IgD-negative memory B cell (primary cell): ENCODE results near the gene TBR1. TPM values are rescaled to one million over a fixed set of nuclear protein-coding genes. Genes with fewer than 3 reads are reported as not detected.

Experiments used
- H3K27ac Mint-ChIP-seq, 3 donors: one replicate each; pipeline ENCODE4 v1.8.0; 2020 to 2022; ENCODE audit warnings: mild to moderate bottlenecking in 3 of 3, mixed read lengths in 3 of 3, moderate library complexity in 1 of 3
- H3K27me3 Mint-ChIP-seq: one replicate; pipeline ENCODE4 v1.8.0; 2021; ENCODE audit warnings: mixed read lengths
- H3K36me3 Mint-ChIP-seq: one replicate; pipeline ENCODE4 v1.8.0; 2020; ENCODE audit warnings: mild to moderate bottlenecking, mixed read lengths
- H3K4me1 Mint-ChIP-seq, 3 donors: one replicate each; pipeline ENCODE4 v1.8.0; 2020 to 2022; ENCODE audit warnings: mixed read lengths in 3 of 3, mild to moderate bottlenecking in 1 of 3
- H3K4me3 Mint-ChIP-seq, 4 donors: one replicate each; pipeline ENCODE4 v1.8.0; 2020 to 2022; ENCODE audit warnings: mild to moderate bottlenecking in 4 of 4, mixed read lengths in 4 of 4, moderate library complexity in 3 of 4
- H3K9me3 Mint-ChIP-seq, 3 donors: one replicate each; pipeline ENCODE4 v1.8.0; 2020 to 2021; ENCODE audit warnings: mixed read lengths in 3 of 3, mild to moderate bottlenecking in 1 of 3
- polyA plus RNA-seq: library from polyadenylated mRNA; unstranded; fragments of 300-500 nt; fragmentation: Illumina TruSeq; gene quantifications from one replicate; pipeline ENCODE4 v1.2.3, GENCODE V29; 2021

Gene TBR1
- polyA plus RNA-seq, 1 donor from 2014 or later, result not detected

GRCh38 chr2:161432107-161432506 lies 16.0 kb downstream of the TBR1 start:
- peaks cover 0 to 4% (median 0%) of the 10 kb centered on the region in 3 donors for H3K9me3 Mint-ChIP-seq
- peaks cover 0 to 9% (median 5%) of the 10 kb centered on the region in 3 donors for H3K4me1 Mint-ChIP-seq
- H3K36me3 Mint-ChIP-seq, result peaks cover 4% of the 10 kb centered on the region
- peaks cover 33% of the 10 kb centered on the region for H3K27me3 Mint-ChIP-seq
- no peak overlapping the region for H3K4me3 Mint-ChIP-seq
- H3K27ac Mint-ChIP-seq, result no peak overlapping the region

DNA sequence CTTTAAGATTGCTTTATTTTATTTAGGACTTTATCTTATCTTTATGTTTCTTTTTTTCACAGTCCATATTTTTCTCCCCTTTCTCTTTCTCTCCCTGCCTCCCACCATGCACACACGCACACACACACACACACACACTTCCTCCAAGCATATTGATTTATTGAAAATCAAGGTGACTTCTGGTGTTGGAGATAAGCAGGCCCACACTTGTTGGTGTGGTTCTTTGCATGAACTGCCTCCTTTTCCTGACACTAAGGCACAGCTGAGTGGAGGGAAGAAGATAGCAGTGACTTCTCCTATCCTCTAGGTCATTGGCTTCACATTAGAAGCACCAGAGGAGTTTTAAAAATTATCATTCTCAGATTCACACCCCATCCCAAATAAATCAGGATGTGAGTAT lies 18.0 kb downstream of the TBR1 start:
- Mint-ChIP-seq H3K36me3 (no peaks in the 10 kb centered on the region), H3K9me3 (peaks cover 0 to 4% (median 0%) of the 10 kb centered on the region in 3 donors), H3K4me3 (no peak overlapping the region), H3K4me1 (no peaks in the 10 kb centered on the region), H3K27me3 (peaks cover 24% of the 10 kb centered on the region), H3K27ac (no peak overlapping the region)

DNA sequence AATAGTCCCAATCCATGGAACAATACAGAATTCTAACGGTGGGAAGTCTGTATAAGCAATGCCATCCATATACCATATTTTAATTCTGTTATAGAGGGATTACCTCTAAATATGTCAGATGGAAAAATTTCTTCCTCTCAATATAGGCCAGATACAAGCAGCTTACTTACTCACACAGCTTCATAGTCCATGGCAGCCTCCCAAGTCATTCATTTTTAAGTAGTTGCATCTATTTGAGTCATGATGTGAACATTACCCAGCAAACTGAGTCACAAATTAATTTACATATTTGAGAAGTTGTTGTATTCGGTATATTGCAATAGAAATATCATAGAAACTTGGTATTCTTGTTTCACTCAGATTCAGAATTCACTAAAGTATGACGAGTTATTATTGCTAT lies 20.3 kb downstream of the TBR1 start:
- no peaks in the 10 kb centered on the region for H3K36me3 Mint-ChIP-seq
- H3K4me1 Mint-ChIP-seq, result no peaks in the 10 kb centered on the region
- no peak overlapping the region for H3K4me3 Mint-ChIP-seq
- peaks cover 24% of the 10 kb centered on the region for H3K27me3 Mint-ChIP-seq
- H3K9me3 Mint-ChIP-seq, result peaks cover 0 to 4% (median 0%) of the 10 kb centered on the region in 3 donors
- no peak overlapping the region for H3K27ac Mint-ChIP-seq

- peaks cover 0 to 4% (median 0%) of the 10 kb centered on the region in 3 donors for H3K9me3 Mint-ChIP-seq
- no peaks in the 10 kb centered on the region for H3K36me3 Mint-ChIP-seq
- no peak overlapping the region for H3K4me3 Mint-ChIP-seq
- H3K27me3 Mint-ChIP-seq, result peaks cover 29% of the 10 kb centered on the region
- H3K4me1 Mint-ChIP-seq, result no peaks in the 10 kb centered on the region
- no peak overlapping the region for H3K27ac Mint-ChIP-seq
Observed at GRCh38 chr2:161438598-161438997, 22.5 kb downstream of the TBR1 start.

- Mint-ChIP-seq H3K4me1 (no peaks in the 10 kb centered on the region), H3K4me3 (no peak overlapping the region), H3K27me3 (peaks cover 15% of the 10 kb centered on the region), H3K36me3 (peaks cover 2% of the 10 kb centered on the region), H3K9me3 (no peaks in the 10 kb centered on the region), H3K27ac (no peak overlapping the region)
Observed at GRCh38 chr2:161445097-161445496, 29.0 kb downstream of the TBR1 start.

DNA sequence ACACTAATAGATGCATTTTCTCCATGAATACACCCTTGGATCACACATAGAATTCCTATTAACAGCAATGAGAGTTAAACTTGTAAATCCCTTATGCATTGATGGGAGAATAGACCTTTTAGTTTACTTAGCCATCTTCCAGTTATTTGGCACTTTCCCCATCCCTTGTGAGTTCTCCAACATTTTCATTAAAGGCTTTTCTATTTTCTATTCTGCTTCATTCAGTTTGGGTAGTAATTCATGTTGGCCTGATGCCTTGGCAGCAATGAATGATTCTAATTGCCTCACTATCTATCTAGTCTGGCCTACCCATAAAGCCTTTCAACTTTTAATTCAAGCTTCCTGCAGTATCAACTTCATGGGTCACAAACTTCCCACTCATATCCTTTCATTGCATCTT lies 32.3 kb downstream of the TBR1 start:
- H3K9me3 Mint-ChIP-seq, result no peaks in the 10 kb centered on the region
- H3K36me3 Mint-ChIP-seq, result peaks cover 2% of the 10 kb centered on the region
- peaks cover 3% of the 10 kb centered on the region for H3K27me3 Mint-ChIP-seq
- H3K4me1 Mint-ChIP-seq, result no peaks in the 10 kb centered on the region
- no peak overlapping the region for H3K27ac Mint-ChIP-seq
- H3K4me3 Mint-ChIP-seq, result no peak overlapping the region

DNA sequence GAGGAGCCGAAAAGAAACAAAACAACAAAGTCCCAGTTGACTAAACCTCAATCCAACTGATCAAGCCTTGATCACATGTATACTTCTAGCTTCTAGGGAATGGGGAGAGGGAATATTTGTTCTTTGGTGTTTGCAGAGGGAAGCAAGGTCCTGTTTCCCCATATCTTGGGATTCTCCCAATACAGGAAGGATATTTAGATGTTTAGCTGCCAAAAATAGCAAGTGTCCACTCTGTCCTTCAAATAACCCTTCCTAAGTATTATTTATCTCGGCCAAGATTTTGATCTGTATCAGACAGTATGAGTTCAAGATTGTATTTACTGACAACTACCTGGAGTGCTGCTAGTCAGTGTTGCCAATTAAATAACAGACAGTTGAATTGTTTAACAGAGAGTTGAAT lies 55.5 kb downstream of the TBR1 start:
- Mint-ChIP-seq H3K4me1 (peaks cover 0 to 2% (median 0%) of the 10 kb centered on the region in 3 donors), H3K9me3 (peaks cover 0 to 2% (median 0%) of the 10 kb centered on the region in 3 donors), H3K27me3 (peaks cover 4% of the 10 kb centered on the region), H3K4me3 (no peak overlapping the region), H3K27ac (no peak overlapping the region), H3K36me3 (no peaks in the 10 kb centered on the region)

GRCh38 chr2:161474920-161475319 lies 58.8 kb downstream of the TBR1 start:
- H3K27me3 Mint-ChIP-seq, result peaks cover 2% of the 10 kb centered on the region
- H3K27ac Mint-ChIP-seq, result no peak overlapping the region
- H3K36me3 Mint-ChIP-seq, result no peaks in the 10 kb centered on the region
- H3K9me3 Mint-ChIP-seq, result peaks cover 0 to 6% (median 4%) of the 10 kb centered on the region in 3 donors
- H3K4me3 Mint-ChIP-seq, result no peak overlapping the region
- peaks cover 0 to 2% (median 0%) of the 10 kb centered on the region in 3 donors for H3K4me1 Mint-ChIP-seq

Other genes starting within 250 kb of the TBR1 start
- gene PSMD14, start 107.9 kb upstream of the TBR1 start, polyA plus RNA-seq, result 41.1 TPM
- gene SLC4A10, start 208.1 kb downstream of the TBR1 start, polyA plus RNA-seq, result 0.04 TPM